ENCODE data around the gene USE1. TPM values are rescaled to one million over a fixed set of nuclear protein-coding genes. Genes with fewer than 3 reads are reported as not detected.

USE1 gene
- total RNA-seq, 2 donors from 2014 or later: 24.5 to 30.3 TPM

- H3K36me3 ChIP-seq: peaks cover 0 to 4% of the 10 kb centered on the region in 2 donors
- WGBS: 91% methylated on average over 5 of the region's 5 CpGs
- no peak for TF ChIP-seq POLR2AphosphoS5 (IDR thresholded peaks at IDR 0.05)
- TF ChIP-seq CTCF (IDR thresholded peaks at IDR 0.05): no peak
- no peak for TF ChIP-seq POLR2A (IDR thresholded peaks at IDR 0.05)
- H3K9me3 ChIP-seq: no peaks in the 10 kb centered on the region
- DNase-seq (ENCODE audit: low spot score): no peak
- intact Hi-C loops (cut with DNase I): no loop called here
- no peaks in the 10 kb centered on the region for H3K4me1 ChIP-seq (replicated peaks)
- no peaks in the 10 kb centered on the region for H3K27me3 ChIP-seq (replicated peaks; ENCODE audit: insufficient read depth)
- no peak overlapping the region for H3K4me3 ChIP-seq
- no peak overlapping the region for H3K27ac ChIP-seq
Measured at GRCh38 chr19:17213334-17213733, 1.8 kb upstream of the USE1 start.

GRCh38 chr19:17214508-17215126, 540 bp upstream of the USE1 start:
- DNase-seq (ENCODE audit: low spot score): no peak
- H3K36me3 ChIP-seq: peaks cover 0 to 4% of the 10 kb centered on the region in 2 donors

GRCh38 chr19:17216058-17216670, 1.0 kb downstream of the USE1 start:
- H3K27me3 ChIP-seq (replicated peaks; ENCODE audit: insufficient read depth): no peaks in the 10 kb centered on the region
- intact Hi-C loops (cut with DNase I): no loop called here
- H3K27ac ChIP-seq: no peak overlapping the region
- H3K4me3 ChIP-seq: peak overlapping the region in 1 of 2 donors; percentile 71
- peaks cover 0 to 4% of the 10 kb centered on the region in 2 donors for H3K36me3 ChIP-seq
- DNase-seq (ENCODE audit: low spot score): no peak
- 80% methylated on average over 13 of the region's 13 CpGs for WGBS
- H3K4me1 ChIP-seq (replicated peaks): no peaks in the 10 kb centered on the region
- H3K9me3 ChIP-seq: no peaks in the 10 kb centered on the region
- no peak for TF ChIP-seq POLR2AphosphoS5 (IDR thresholded peaks at IDR 0.05)
- no peak for TF ChIP-seq CTCF (IDR thresholded peaks at IDR 0.05)
- no peak for TF ChIP-seq POLR2A (IDR thresholded peaks at IDR 0.05)

More at GRCh38 chr19:17214508-17215126, 540 bp upstream of the USE1 start:
- H3K4me3 ChIP-seq: peak overlapping the region; percentile 56 to 71
- H3K27ac ChIP-seq: peak overlapping the region; percentile 91 to 92
- no peaks in the 10 kb centered on the region for H3K9me3 ChIP-seq
- no peaks in the 10 kb centered on the region for H3K4me1 ChIP-seq (replicated peaks)
- 24% methylated on average over 16 of the region's 16 CpGs for WGBS
- intact Hi-C loops (cut with DNase I): no loop called here
- H3K27me3 ChIP-seq (replicated peaks; ENCODE audit: insufficient read depth): no peaks in the 10 kb centered on the region
- TF ChIP-seq CTCF (IDR thresholded peaks at IDR 0.05): no peak
- TF ChIP-seq POLR2A (IDR thresholded peaks at IDR 0.05): no peak
- TF ChIP-seq POLR2AphosphoS5 (IDR thresholded peaks at IDR 0.05): no peak

GRCh38 chr19:17219286-17219685, 4.1 kb downstream of the USE1 start:
- H3K27ac ChIP-seq: no peak overlapping the region
- DNase-seq (ENCODE audit: low spot score): no peak
- intact Hi-C loops (cut with DNase I): no loop called here
- H3K27me3 ChIP-seq (replicated peaks; ENCODE audit: insufficient read depth): no peaks in the 10 kb centered on the region
- no peaks in the 10 kb centered on the region for H3K4me1 ChIP-seq (replicated peaks)
- H3K4me3 ChIP-seq: no peak overlapping the region
- H3K36me3 ChIP-seq: peaks cover 0 to 4% of the 10 kb centered on the region in 2 donors
- no peaks in the 10 kb centered on the region for H3K9me3 ChIP-seq
- no peak for TF ChIP-seq POLR2A (IDR thresholded peaks at IDR 0.05)
- WGBS: 100% methylated on average over 7 of the region's 8 CpGs

- DNase-seq (ENCODE audit: low spot score): no peak
- peaks cover 0 to 4% of the 10 kb centered on the region in 2 donors for H3K36me3 ChIP-seq
- intact Hi-C loops (cut with DNase I): no loop called here
- TF ChIP-seq CTCF (IDR thresholded peaks at IDR 0.05) (no peak), POLR2A (IDR thresholded peaks at IDR 0.05) (no peak), POLR2AphosphoS5 (IDR thresholded peaks at IDR 0.05) (no peak)
- no peaks in the 10 kb centered on the region for H3K27me3 ChIP-seq (replicated peaks; ENCODE audit: insufficient read depth)
- no peak overlapping the region for H3K27ac ChIP-seq
- no peaks in the 10 kb centered on the region for H3K4me1 ChIP-seq (replicated peaks)
- no peak overlapping the region for H3K4me3 ChIP-seq
- 52% methylated on average over 14 of the region's 14 CpGs for WGBS
- no peaks in the 10 kb centered on the region for H3K9me3 ChIP-seq
Measured at GRCh38 chr19:17220207-17220758, 5.1 kb downstream of the USE1 start.

Measured in prostate gland (tissue), 2 donors.